ENCODE data around the gene MYH6. TPM values are rescaled to one million over a fixed set of nuclear protein-coding genes. Genes with fewer than 3 reads are reported as not detected.

Gene MYH6
- total RNA-seq, 1 experiment from 2014 or later = 0.07 TPM

- no peak overlapping the region for H2BK5ac ChIP-seq (ENCODE audit: insufficient read length, low read length)
- no peak overlapping the region for H2BK15ac ChIP-seq (ENCODE audit: low read depth, low read length)
- Mint-ChIP-seq H3K27me3 (ENCODE audit: low read depth) (peaks cover 44% of the 10 kb centered on the region), H3K4me1 (peaks cover 27 to 33% of the 10 kb centered on the region in 2 experiments), H3K36me3 (ENCODE audit: insufficient read depth in 1 of 3, low read depth in 3 of 3) (peaks cover 7 to 18% (median 10%) of the 10 kb centered on the region in 3 experiments; a peak in 6 of 7 replicates), H3K27ac (peak overlapping the region; percentile 70 to 96 (median 94)), H3K4me3 (peak overlapping the region; percentile 69 to 83), H3K9me3 (peaks cover 0 to 2% of the 10 kb centered on the region in 2 experiments; a peak in 1 of 5 replicates)
- no peak overlapping the region for H4K91ac ChIP-seq (ENCODE audit: insufficient read length, low read depth, low read length)
- H3K4me2 ChIP-seq (ENCODE audit: insufficient read depth, insufficient read length, low read length) = peak overlapping the region; percentile 56
- H3K23me2 ChIP-seq (ENCODE audit: insufficient read length, low read depth, low read length, poor library complexity, severe bottlenecking) = peaks cover 23% of the 10 kb centered on the region
- H2BK12ac ChIP-seq (ENCODE audit: insufficient read length, low read depth, low read length) = no peak overlapping the region
- H2AK5ac ChIP-seq (ENCODE audit: insufficient read length, low read length) = no peak overlapping the region
- H3K56ac ChIP-seq (ENCODE audit: insufficient read length, low read depth, low read length) = no peak overlapping the region
- H3K79me1 ChIP-seq (ENCODE audit: insufficient read depth, low read depth, low read length, poor library complexity, severe bottlenecking) = no peaks in the 10 kb centered on the region
- H3K27ac ChIP-seq (ENCODE audit: insufficient read length, low read depth, low read length) = no peak overlapping the region
- no peaks in the 10 kb centered on the region for H3K9me3 ChIP-seq (ENCODE audit: control insufficient read depth, low read depth, low read length)
- H4K8ac ChIP-seq (replicated peaks; ENCODE audit: insufficient read length, low read depth, low read length) = no peak overlapping the region
- no CpG with 5 or more reads among the region's 34 CpGs for WGBS (ENCODE audit: extremely low coverage, insufficient read length, low lambda C conversion rate)
- H3K4ac ChIP-seq (ENCODE audit: low read depth, low read length) = no peak overlapping the region
- no peak overlapping the region for H3K9ac ChIP-seq (ENCODE audit: extremely low read depth, insufficient read length, low read length)
- H2AFZ ChIP-seq (ENCODE audit: low read length) = no peak overlapping the region
- H4K5ac ChIP-seq (ENCODE audit: insufficient read length, low read depth, low read length) = no peak overlapping the region
- no peak for TF ChIP-seq CTCF (conservative IDR thresholded peaks at IDR 0.05)
- peak; percentile 92 for DNase-seq
- H3K23ac ChIP-seq (ENCODE audit: insufficient read length, low read depth, low read length) = no peak overlapping the region
- H3T11ph ChIP-seq (ENCODE audit: low read length) = no peak overlapping the region
- peak overlapping the region; percentile 9; the same call in 1 of the 2 replicates for H3K14ac ChIP-seq (ENCODE audit: insufficient read depth, low read length)
- no peaks in the 10 kb centered on the region for H4K20me1 ChIP-seq (ENCODE audit: control insufficient read depth, insufficient read depth, insufficient read length)
- H3K4me1 ChIP-seq (ENCODE audit: insufficient read depth, low read length) = peaks cover 4% of the 10 kb centered on the region; the same call in 1 of the 2 replicates
- no peaks in the 10 kb centered on the region; the same call in 1 of the 2 replicates for H3K27me3 ChIP-seq (ENCODE audit: insufficient read depth, low read length)
- H3K79me2 ChIP-seq (ENCODE audit: insufficient read depth, low read length) = no peaks in the 10 kb centered on the region
- H2BK120ac ChIP-seq (ENCODE audit: low read depth, low read length, poor library complexity, severe bottlenecking) = no peak overlapping the region
- H2BK20ac ChIP-seq (ENCODE audit: low read depth, low read length, poor library complexity, severe bottlenecking) = no peak overlapping the region
- H3K18ac ChIP-seq (ENCODE audit: insufficient read length, low read depth, low read length) = no peak overlapping the region
Observed at GRCh38 chr14:23366426-23366921, 41.6 kb downstream of the MYH6 start.
